ENCODE results near the gene PDAP1. TPM values are rescaled to one million over a fixed set of nuclear protein-coding genes. Genes with fewer than 3 reads are reported as not detected.

The PDAP1 gene
- total RNA-seq, 1 experiment from 2014 or later = 105 TPM

DNA sequence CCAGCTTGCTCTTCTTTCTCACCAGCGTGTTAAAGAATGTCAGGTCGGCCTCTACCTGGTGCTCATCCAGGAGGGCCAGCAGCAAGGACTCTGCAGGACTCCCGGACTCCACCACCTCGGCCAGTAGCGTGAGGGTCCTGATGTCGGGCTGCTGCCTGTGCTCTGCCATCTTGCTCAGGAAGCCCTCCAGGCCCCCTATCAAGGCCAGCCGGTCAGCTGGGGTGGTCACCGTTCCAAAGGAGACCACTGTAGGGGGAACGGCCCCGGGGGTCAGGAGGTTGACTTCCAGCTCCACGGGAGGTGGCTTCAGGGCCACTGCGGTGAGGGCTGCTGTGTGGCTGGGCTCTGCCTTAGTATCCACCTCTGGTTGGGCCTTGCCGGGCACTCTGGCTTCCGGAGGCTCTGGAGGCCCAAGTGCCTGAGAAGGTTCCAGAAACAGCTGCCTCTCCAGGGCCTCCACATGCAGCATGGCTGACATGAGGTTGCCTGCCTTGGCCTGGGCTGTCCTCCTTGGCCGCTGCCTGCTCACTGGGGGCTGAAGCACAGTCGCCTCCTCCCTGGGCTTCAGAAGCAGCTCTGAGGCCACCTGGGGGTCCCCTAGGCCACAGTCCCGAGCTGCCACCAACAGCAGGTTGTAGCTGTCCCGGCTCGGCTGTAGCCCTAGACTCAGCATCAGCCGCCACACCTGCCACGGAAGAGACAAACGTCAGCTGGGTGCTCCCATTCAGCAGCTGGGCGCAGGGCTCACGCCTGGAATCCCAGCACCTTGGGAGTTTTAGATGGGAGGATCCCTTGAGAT, 16.7 kb upstream of the PDAP1 start:
- DNase-seq (ENCODE audit: low read depth) = no peak

DNA sequence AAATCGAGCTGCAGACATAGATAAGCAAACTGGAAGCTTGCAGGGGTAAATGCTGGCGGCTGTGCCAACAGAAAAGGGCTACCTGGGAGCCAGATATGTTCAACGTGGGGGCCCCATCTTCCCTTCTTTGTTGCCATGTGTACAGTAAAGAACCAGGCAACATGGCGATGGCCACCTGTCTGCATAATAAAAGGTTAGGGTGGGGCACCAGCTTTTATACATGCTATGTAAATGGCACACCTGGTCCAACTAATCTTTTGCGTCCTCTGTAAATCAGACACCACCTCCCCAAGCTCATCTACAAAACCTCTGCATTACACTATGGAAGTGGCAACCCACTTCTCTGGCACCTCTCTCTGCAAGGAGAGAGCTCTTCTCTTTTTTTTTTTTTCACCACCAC, 14.2 kb upstream of the PDAP1 start:
- DNase-seq (ENCODE audit: low read depth) = no peak

DNA sequence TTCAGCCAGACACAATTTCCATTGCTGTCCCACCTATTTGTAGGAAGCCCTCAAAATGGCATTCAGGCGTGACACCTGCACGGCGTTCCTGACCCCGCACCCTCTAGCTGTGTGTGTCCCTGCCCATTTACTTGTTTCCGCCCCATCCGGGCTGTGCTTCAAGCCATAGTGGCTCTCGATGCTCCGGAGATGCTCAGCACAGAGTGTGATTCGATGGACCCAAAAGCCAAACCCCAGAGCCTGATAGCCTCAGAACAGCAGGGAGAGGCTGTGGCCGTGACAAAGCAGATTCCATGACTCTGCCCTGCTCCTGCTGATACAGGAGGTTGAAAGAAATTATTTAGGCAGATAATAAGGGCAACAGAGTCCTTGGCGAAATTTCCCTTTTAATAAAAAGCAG, 13.8 kb upstream of the PDAP1 start:
- no peak for DNase-seq (ENCODE audit: low read depth)

DNA sequence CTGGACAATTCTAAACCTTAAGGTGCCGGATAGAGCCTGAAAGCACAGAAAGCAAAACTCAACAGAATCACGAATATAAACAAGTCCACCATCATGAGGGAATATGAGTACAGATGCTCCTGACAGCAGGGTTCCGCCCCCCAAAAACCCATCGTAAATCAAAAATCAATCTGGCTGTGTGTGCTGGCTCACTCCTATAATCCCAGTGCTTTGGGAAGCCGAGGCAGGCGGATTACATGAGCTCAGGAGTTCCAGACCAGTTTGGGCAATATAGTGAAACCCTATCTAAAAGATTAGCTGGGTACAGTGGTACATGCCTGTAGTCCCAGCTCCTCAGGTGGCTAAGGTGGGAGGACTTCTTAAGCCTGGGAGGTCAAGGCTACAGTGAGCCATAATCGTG, 12.6 kb upstream of the PDAP1 start:
- DNase-seq (ENCODE audit: low read depth) = no peak

DNA sequence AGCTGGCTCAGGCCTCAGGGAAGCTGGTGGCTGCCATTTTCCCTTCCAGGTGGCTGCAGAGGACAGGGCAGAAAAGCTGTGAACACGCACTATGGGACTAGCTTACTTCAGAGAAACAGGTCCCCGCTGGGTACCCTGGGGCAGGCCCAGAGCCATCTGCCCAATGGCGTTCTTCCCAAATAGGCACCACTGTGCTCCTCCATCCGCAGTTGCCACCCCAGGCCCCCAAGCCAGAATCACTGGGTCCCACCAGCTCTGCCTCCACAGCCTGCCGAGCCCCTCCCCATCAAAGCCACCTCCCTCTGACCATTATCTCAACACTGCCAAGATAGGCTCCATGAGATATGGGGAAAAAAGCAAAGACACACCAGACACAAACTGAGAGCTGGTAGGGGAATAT, 11.8 kb upstream of the PDAP1 start:
- DNase-seq (ENCODE audit: low read depth) = no peak

DNA sequence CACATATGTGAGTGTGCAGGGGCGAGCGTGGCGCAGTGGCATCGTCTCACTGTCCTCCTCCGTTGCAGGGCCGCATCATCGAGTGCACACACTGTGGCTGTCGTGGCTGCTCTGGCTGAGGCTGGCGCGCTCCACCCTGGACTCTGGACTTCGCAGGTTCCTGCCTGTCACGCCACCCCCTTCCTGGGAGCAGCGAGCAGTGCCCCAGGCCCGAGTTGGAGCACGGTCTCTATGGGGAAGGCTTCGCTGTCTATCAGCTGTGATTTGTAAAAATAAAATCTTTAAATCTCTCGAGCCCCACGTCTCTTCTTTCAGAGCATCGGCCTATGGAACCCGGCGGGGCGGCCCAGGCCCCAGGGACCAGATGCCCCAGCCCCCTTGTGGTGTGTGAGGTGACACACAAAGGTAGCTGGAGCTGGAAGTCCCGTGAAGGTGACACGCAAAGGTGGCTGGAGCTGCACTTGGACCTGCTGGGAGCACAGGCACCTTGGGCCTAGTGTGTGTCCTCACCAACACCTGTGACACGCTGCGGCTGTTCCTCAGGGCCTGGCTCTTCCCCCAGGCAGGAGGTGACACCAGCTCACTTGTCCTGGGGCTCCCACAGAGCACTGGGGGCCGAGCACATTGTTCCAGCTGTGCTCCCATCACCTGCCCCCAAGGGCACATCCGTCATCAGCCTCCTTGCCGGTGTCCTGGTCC, 11.1 kb upstream of the PDAP1 start:
- DNase-seq (ENCODE audit: low read depth) = no peak

DNA sequence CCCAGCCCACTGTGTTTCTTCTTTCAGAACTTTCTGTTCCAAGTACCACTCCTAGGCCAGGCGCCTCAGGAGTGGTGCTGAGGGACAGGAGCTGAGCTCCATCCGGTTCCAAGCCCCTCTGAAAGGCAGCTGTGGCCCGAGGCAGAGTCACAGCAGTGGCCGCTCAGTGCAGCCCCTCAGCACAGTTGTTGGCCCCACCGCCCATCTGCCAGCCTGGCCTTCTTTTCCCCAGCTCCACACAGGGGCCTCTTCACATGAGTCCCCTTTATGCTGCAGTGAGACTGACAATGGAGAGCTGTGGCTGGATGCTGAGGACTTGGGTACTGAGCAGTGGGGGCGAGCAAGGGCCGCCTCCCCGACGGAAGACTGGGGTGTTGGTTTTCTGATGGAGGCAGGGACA, 9.9 kb upstream of the PDAP1 start:
- DNase-seq (ENCODE audit: low read depth) = no peak

DNA sequence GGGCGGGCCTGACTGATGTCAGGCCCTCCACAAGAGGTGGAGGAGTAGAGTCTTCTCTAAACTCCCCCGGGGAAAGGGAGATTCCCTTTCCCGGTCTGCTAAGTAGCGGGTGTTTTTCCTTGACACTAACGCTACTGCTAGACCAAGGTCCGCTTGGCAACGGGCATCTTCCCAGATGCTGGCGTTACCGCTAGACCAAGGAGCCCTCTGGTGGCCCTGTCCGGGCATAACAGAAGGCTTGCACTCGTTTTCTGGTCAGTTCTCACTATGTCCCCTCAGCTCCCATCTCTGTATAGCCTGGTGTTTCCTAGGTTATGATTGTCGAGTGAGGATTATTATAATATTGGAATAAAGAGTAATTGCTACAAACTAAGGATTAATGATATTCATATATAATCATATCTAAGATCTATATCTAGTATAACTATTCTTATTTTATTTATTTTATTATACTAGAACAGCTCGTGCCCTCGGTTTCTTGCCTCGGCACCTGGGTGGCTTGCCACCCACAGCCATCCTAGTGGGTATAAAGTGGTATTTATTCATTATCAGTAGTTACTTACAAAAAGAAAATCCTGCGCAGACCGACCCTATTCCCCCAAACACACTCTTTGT, 7.2 kb upstream of the PDAP1 start:
- DNase-seq (ENCODE audit: low read depth) = peak; percentile 62

DNA sequence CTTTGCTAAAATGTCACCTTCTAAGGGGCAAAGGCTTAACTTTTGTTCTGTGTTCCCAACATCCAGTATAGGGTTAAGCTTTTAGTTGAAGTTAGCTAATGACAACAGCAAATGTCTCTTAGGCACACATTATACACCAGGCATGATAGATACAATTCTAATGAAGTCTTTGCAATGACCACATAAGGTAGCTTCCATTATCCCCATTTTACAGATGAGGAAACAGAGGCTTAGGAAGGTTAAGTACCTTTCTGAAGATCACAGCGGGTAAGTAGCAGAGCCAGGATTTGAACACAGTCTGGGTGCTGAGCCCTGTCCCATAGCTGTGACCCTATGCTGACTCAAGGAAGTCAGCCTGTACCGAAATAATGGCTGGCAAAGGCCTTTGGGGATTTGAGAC, 2.2 kb upstream of the PDAP1 start:
- DNase-seq (ENCODE audit: low read depth) = no peak

DNA sequence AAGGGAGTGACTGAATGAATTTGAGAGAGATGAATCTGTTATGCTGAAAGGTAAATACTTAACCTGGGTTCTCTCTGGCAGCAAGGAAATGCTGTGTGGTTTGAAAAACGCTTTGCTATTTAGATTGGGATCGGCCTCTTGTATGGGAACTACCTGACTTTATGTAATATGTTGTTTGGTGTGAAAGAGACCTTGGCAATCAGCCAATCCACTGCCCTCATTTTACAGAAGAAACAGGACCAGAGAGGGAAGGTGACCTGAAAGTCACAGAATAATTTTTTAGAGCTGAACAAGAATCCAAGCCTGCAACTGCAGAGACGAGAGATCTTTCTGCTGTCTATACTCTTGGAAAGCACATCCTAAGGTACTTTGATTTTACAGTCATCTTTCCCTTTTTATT, 1.4 kb upstream of the PDAP1 start:
- no peak for DNase-seq (ENCODE audit: low read depth)

DNA sequence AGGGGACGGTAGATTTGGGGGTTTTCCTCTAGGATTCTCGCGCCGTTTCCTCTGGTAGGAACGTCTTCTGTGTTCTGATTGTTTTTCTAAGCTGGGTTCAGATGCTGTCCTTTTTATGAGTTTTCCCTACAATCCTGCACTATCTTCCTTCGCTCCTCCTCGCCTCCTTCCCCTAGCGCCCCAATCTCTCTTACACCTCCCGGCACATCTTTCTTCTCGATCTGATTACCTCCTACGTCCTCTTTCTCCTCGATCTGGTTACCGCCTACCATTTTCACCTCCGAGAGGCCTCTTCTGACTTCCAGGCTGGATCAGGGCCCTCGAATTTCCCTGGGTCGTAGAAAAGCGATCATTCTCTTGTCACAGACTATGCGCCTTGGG, 785 bp upstream of the PDAP1 start:
- DNase-seq (ENCODE audit: low read depth) = no peak

DNA sequence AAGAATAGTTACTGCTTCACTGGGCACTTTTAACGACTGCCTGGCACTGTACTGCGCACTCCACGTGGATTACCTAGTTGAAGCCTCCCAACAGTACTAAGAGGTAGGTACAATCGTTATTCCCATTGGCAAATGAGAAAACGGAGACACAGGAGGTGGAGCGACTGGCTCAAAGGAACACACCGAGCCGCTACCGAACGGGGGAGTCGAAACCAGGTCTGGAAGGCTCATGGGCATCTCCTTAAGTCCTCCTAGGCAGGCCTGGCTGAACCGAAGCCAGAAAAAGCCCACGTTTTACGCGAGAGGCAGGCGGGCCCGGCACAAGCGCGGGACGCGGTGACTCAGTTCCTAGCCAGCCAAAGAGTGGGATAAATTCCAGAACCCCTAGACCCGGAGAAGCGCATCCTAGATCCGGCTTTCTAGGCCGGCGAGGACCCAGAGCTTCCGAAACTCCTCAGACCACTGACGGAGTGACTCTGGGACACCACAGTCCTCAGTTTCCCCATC, 472 bp downstream of the PDAP1 start:
- peak; percentile 47 for DNase-seq (ENCODE audit: low read depth)

DNA sequence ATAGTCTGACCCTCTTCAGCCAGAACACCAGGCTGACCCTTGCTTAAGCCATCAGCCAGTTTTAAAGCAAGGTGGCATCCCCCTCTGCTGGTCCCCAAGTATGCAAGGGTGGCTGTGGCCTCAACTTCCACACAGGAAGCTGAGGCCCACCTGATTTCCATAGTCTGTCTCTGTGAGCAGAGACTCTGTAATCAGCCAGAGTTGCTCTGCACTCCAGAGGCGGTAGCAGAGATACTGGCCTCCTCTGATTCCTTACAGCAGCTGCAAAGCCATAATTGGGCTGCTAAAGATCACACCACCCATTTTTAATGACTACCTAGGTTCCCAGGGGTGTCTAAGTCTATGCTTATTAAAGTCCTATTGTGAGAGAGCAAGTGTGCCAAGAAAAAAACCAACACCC, 1.8 kb downstream of the PDAP1 start:
- no peak for DNase-seq (ENCODE audit: low read depth)

DNA sequence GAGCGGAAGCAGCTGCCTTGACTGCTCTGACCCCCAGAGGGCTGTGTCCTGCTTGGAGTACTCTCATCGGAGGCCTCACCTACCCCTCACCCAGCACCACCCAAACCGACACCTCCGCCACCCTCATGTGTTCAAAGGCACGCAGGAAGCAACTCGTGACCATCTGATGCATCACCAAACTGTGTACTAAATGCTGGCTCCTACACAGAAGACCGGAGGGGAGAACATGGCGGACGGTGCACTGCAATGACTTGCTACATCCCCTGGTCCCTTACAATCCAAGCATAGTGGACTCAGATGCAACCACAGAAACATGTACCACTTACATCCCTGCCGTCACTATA, 3.4 kb downstream of the PDAP1 start:
- DNase-seq (ENCODE audit: low read depth) = no peak

DNA sequence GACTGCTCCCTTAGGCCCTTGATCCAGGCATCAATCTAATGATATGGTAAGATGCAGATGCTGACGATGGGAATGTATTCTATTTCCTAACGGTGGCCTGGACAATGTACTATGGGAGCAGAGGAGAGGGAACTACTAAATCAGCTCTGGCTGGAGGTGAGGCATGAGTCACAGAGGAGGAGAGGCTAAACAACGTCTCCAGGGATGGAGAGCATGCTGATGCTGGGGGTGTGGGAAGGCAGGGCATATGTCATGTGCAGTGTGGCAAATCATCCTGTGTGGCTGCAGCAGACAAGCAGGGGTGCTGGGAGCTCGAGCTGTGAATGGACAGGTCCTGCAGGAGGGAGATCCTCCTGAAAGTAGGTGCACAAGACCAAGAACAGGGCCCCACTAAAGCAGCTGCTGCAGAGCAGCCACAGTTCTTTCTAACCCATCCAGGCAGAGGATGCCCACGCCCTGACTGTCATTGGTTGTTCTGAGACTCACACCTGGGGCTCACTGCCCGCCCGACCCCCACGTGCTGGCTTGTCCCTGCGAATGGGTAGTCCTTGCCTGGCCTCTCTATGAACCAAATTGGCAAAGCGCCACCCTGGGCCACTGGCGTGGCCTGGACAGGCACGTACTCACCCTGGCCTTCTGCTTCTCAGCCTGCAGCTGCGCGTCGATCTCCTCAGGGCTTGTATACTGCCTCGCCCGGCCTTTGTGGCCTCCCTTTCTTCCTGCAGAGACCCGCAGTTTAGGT, 4.0 kb downstream of the PDAP1 start:
- no peak for DNase-seq (ENCODE audit: low read depth)

DNA sequence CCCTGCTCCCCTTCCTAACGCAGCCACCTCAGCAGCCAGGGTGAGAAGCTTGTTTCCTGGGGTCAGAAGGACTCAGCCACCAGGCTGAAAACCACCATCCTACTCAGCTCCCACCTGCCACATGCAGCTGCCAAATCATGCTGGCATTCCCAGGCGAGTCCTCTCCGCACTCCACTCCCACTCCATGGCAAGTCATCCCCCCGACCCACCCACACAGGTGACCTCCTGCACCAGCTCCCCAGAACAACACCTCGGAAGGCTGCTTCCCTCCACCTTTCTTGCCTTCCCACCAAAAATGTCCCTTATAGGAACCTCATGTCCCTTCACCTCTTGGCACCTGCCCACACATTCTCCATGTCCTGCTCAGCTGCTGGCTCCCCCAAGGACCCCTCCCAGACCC, 4.6 kb downstream of the PDAP1 start:
- DNase-seq (ENCODE audit: low read depth) = no peak

DNA sequence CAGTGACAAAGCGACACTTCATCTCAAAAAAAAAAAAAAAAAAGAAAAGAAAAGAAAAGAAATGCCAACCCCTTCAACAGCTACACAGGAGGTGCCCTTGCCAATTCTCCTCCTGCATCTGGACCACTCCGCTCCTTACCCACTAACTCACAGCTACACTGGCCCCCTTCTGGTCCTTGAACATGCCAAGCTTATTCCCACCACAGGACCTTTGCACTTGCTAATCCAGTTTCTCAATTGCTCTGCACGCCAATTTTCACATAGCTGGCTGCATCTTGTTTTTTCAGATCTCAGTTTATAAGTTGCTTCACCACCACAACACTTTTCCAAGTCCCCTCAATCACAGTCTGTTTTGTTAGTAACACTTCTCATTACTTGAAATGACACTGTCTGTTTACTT, 5.5 kb downstream of the PDAP1 start:
- no peak for DNase-seq (ENCODE audit: low read depth)

DNA sequence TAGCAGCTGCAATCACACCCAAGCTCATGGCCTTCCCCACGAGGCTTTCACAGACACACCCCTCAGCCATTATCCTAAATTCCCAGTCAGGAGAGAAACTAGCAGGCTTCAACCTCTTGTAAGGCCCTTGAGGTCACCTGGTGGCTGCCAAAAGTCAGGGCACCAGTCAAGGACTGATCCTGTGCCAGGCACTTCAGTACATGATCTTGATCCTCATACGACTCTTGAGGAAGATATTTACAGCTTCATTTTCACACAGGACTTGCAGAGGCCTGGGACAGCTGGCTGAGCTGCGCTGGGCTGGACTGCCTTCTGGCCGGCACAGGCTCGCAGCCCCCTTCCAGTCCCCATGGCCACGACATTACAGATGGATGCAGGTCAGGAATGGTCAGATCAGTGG, 8.8 kb downstream of the PDAP1 start:
- no peak for DNase-seq (ENCODE audit: low read depth)

DNA sequence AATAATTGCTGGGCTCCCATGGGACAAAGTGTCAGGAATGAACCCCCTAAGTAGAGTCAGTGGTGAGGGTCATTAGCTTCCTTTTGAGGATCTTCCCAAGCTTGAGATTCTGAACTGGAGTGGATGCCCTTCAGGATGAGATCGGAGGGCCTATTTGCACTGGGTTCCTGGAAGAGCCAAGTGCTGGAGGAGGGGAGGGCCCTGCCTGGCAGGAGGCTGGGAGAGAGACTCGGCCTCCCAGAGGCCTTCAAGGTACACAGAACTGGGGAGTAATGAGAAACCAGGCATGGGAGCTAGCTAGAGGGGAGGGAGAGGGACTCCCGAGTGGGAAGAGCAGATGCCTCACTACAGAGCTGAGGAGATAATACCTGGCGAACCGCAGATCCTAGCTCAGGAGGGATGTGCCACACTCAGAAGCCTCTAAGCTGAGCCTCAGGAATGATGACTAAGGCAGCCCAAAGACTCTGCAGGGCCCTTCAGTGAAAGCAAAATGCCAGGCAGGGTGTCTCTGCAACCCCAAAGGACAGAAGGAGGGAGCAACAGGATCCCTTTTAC, 9.4 kb downstream of the PDAP1 start:
- DNase-seq (ENCODE audit: low read depth) = no peak

DNA sequence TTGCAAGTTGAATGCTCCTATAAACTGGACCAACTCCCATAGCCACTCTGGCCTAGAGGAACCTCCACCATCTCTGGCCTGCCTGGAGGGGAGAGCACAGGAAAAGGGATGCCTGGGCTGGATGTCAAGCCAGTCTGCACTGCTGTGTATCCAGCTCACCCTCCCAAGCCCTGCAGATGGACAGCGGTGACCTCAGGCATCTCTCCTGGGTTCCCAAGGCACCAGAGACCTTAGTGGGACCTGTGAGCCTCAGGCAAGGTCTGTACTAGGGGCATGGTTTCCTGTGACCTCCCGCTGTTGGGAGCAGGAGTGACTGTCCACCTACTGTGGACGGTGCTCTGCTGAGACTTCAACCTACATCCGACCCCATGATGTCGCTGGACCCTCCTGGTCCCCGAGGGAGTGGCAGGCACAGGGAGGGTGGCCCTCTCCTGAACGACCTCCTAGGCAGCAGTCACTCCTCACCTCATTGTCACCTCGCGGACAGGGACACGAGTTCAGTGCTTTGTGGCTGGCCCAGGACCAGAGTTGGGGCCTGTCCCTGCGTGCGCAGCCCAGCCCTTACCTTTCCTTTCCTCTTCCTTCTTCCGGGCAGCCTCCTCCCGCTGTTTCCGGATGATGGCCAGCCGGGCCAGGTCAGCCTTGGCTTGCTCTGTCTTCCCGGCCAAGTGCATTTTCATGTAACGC, 11.0 kb downstream of the PDAP1 start:
- no peak for DNase-seq (ENCODE audit: low read depth)

Measured in HT1080 (cell line).